ENCODE measurements around the gene ACAP3. TPM values are rescaled to one million over a fixed set of nuclear protein-coding genes. Genes with fewer than 3 reads are reported as not detected.

The ACAP3 gene
- total RNA-seq, 1 experiment from 2014 or later = 30.7 TPM

- ATAC-seq (no peak), DNase-seq (ENCODE audit: low read depth, low spot score) (no peak)
- intact Hi-C loops (cut with micrococcal nuclease; ENCODE audit: unreplicated experiment) = no loop called here
- Histone ChIP-seq H3K4me1 (ENCODE audit: control insufficient read depth, insufficient read depth, low read length) (no peaks in the 10 kb centered on the region), H3K27ac (ENCODE audit: low read length) (no peak overlapping the region), H3K9me3 (ENCODE audit: control insufficient read depth, insufficient read depth, low read depth, low read length) (no peaks in the 10 kb centered on the region), H3K4me3 (ENCODE audit: low read depth in 2 of 2, low read length in 2 of 2) (no peak overlapping the region), H3K27me3 (ENCODE audit: control insufficient read depth, insufficient read depth, low read length) (no peaks in the 10 kb centered on the region), H3K36me3 (ENCODE audit: control insufficient read depth, insufficient read depth, low read length) (no peaks in the 10 kb centered on the region)
- ChIA-PET CTCF (no interaction called here), POLR2A (no interaction called here)
- TF ChIP-seq, protein P1, sequence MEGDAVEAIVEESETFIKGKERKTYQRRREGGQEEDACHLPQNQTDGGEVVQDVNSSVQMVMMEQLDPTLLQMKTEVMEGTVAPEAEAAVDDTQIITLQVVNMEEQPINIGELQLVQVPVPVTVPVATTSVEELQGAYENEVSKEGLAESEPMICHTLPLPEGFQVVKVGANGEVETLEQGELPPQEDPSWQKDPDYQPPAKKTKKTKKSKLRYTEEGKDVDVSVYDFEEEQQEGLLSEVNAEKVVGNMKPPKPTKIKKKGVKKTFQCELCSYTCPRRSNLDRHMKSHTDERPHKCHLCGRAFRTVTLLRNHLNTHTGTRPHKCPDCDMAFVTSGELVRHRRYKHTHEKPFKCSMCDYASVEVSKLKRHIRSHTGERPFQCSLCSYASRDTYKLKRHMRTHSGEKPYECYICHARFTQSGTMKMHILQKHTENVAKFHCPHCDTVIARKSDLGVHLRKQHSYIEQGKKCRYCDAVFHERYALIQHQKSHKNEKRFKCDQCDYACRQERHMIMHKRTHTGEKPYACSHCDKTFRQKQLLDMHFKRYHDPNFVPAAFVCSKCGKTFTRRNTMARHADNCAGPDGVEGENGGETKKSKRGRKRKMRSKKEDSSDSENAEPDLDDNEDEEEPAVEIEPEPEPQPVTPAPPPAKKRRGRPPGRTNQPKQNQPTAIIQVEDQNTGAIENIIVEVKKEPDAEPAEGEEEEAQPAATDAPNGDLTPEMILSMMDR (IDR thresholded peaks at IDR 0.05) = no peak
- TF ChIP-seq, protein P2, sequence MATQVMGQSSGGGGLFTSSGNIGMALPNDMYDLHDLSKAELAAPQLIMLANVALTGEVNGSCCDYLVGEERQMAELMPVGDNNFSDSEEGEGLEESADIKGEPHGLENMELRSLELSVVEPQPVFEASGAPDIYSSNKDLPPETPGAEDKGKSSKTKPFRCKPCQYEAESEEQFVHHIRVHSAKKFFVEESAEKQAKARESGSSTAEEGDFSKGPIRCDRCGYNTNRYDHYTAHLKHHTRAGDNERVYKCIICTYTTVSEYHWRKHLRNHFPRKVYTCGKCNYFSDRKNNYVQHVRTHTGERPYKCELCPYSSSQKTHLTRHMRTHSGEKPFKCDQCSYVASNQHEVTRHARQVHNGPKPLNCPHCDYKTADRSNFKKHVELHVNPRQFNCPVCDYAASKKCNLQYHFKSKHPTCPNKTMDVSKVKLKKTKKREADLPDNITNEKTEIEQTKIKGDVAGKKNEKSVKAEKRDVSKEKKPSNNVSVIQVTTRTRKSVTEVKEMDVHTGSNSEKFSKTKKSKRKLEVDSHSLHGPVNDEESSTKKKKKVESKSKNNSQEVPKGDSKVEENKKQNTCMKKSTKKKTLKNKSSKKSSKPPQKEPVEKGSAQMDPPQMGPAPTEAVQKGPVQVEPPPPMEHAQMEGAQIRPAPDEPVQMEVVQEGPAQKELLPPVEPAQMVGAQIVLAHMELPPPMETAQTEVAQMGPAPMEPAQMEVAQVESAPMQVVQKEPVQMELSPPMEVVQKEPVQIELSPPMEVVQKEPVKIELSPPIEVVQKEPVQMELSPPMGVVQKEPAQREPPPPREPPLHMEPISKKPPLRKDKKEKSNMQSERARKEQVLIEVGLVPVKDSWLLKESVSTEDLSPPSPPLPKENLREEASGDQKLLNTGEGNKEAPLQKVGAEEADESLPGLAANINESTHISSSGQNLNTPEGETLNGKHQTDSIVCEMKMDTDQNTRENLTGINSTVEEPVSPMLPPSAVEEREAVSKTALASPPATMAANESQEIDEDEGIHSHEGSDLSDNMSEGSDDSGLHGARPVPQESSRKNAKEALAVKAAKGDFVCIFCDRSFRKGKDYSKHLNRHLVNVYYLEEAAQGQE (IDR thresholded peaks at IDR 0.05; ENCODE audit: insufficient read depth in 1 of 2, low read depth in 2 of 2, low read length in 1 of 2) = no peak
- no peak for TF ChIP-seq TCF7L2 (IDR thresholded peaks at IDR 0.05; ENCODE audit: low read depth, low read length)
- TF ChIP-seq SIN3A (IDR thresholded peaks at IDR 0.05; ENCODE audit: borderline replicate concordance, insufficient read depth, low read depth, low read length) = no peak
- TF ChIP-seq POLR2AphosphoS5 (IDR thresholded peaks at IDR 0.05; ENCODE audit: low read depth, low read length) = no peak
- no TSS peak for BruUV-seq (replicated peaks)
- in situ Hi-C loops (cut with HindIII; ENCODE audit: low pct_unique_long_range_greater_than_20kb, low sequenced_read_pairs) = no loop called here
Measured at GRCh38 chr1:1335792-1336248, 28.1 kb upstream of the ACAP3 start.

DNA sequence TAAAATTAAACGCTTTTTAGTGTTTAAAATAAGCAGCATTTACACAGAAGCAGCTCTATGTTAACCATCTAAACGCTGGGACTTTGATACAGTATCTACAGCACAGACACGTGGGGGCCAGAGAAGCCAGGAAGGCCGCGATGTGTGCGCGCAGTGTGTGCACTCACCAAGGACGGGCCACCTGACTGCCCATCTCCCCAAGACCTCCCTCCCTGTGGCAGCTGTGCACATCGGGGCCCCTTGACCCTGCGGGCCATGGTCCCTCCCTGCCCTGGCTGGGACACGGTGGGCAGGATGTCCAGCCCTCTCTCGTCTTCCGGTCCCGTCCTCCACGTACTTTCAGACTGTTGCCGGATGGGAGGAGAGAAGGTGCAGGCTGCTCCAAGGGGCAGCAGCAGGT lies 27.6 kb upstream of the ACAP3 start:
- TSS peak; percentile 77 for BruUV-seq (replicated peaks)
- ChIA-PET CTCF (no interaction called here), POLR2A (no interaction called here)
- Histone ChIP-seq H3K4me3 (ENCODE audit: low read depth in 2 of 2, low read length in 2 of 2) (no peak overlapping the region), H3K27me3 (ENCODE audit: control insufficient read depth, insufficient read depth, low read length) (no peaks in the 10 kb centered on the region), H3K9me3 (ENCODE audit: control insufficient read depth, insufficient read depth, low read depth, low read length) (no peaks in the 10 kb centered on the region), H3K27ac (ENCODE audit: low read length) (no peak overlapping the region), H3K36me3 (ENCODE audit: control insufficient read depth, insufficient read depth, low read length) (no peaks in the 10 kb centered on the region), H3K4me1 (ENCODE audit: control insufficient read depth, insufficient read depth, low read length) (no peaks in the 10 kb centered on the region)
- no peak for TF ChIP-seq SIN3A (IDR thresholded peaks at IDR 0.05; ENCODE audit: borderline replicate concordance, insufficient read depth, low read depth, low read length)
- TF ChIP-seq POLR2AphosphoS5 (IDR thresholded peaks at IDR 0.05; ENCODE audit: low read depth, low read length) = no peak
- TF ChIP-seq TCF7L2 (IDR thresholded peaks at IDR 0.05; ENCODE audit: low read depth, low read length) = no peak
- TF ChIP-seq, protein P1 (IDR thresholded peaks at IDR 0.05) = no peak
- intact Hi-C loops (cut with micrococcal nuclease; ENCODE audit: unreplicated experiment) = no loop called here
- DNase-seq (ENCODE audit: low read depth, low spot score) = no peak
- in situ Hi-C loops (cut with HindIII; ENCODE audit: low pct_unique_long_range_greater_than_20kb, low sequenced_read_pairs) = no loop called here
- no peak for ATAC-seq

All from Panc1 (cell line).